Anterior cingulate cortex (tissue), 58 donors: Measurements from ENCODE around the gene ELMO1.

Experiments used
- DNase-seq, 58 donors: peaks; one replicate each; lab custom pipeline; 2025; lab: John Stamatoyannopoulos, UW

The ELMO1 gene

GRCh38 chr7:36884351-36884750 is 564.3 kb downstream of the ELMO1 start:
- no peak for DNase-seq

- DNase-seq, result peak in 1 of 58 donors; percentile 18
Measured at GRCh38 chr7:36881233-36881874, 567.3 kb downstream of the ELMO1 start.

GRCh38 chr7:36880108-36880507 is 568.6 kb downstream of the ELMO1 start:
- DNase-seq, result no peak

GRCh38 chr7:36879021-36879420 is 569.6 kb downstream of the ELMO1 start:
- no peak for DNase-seq

GRCh38 chr7:36878288-36878687 is 570.4 kb downstream of the ELMO1 start:
- DNase-seq, result no peak

- no peak for DNase-seq
Measured at GRCh38 chr7:36875794-36876193, 572.9 kb downstream of the ELMO1 start.

- no peak for DNase-seq
Measured at GRCh38 chr7:36874041-36874440, 574.6 kb downstream of the ELMO1 start.

GRCh38 chr7:36871863-36872262 is 576.8 kb downstream of the ELMO1 start:
- no peak for DNase-seq

- no peak for DNase-seq
Measured at GRCh38 chr7:36871355-36871738, 577.3 kb downstream of the ELMO1 start.

- DNase-seq, result no peak
Measured at GRCh38 chr7:36870625-36871354, 577.9 kb downstream of the ELMO1 start.

GRCh38 chr7:36868727-36869411 is 579.8 kb downstream of the ELMO1 start:
- DNase-seq, result no peak

- no peak for DNase-seq
Measured at GRCh38 chr7:36865019-36865418, 583.6 kb downstream of the ELMO1 start.

GRCh38 chr7:36863901-36864701 is 584.6 kb downstream of the ELMO1 start:
- DNase-seq, result no peak

GRCh38 chr7:36862771-36863261 is 585.8 kb downstream of the ELMO1 start:
- DNase-seq, result no peak

- DNase-seq, result no peak
Measured at GRCh38 chr7:36861656-36862055, 587.0 kb downstream of the ELMO1 start.

- DNase-seq, result no peak
Measured at GRCh38 chr7:36860681-36861080, 588.0 kb downstream of the ELMO1 start.

- no peak for DNase-seq
Measured at GRCh38 chr7:36855330-36855729, 593.3 kb downstream of the ELMO1 start.

GRCh38 chr7:36854652-36855051 is 594.0 kb downstream of the ELMO1 start:
- DNase-seq, result no peak

- no peak for DNase-seq
Measured at GRCh38 chr7:36852931-36853330, 595.7 kb downstream of the ELMO1 start.

GRCh38 chr7:36852017-36852416 is 596.6 kb downstream of the ELMO1 start:
- DNase-seq, result no peak

- no peak for DNase-seq
Measured at GRCh38 chr7:36851382-36851781, 597.3 kb downstream of the ELMO1 start.
